HG03342 (cell line): ENCODE measurements around the gene ADCY1.

Experiments
- ATAC-seq: cut with Tn5 transposase; IDR thresholded peaks from one replicate; pipeline ENCODE4 v1.9.1; 2021; ENCODE audit warnings: mild to moderate bottlenecking, moderate library complexity; ENCODE audit not compliant: unreplicated experiment

Gene ADCY1

DNA sequence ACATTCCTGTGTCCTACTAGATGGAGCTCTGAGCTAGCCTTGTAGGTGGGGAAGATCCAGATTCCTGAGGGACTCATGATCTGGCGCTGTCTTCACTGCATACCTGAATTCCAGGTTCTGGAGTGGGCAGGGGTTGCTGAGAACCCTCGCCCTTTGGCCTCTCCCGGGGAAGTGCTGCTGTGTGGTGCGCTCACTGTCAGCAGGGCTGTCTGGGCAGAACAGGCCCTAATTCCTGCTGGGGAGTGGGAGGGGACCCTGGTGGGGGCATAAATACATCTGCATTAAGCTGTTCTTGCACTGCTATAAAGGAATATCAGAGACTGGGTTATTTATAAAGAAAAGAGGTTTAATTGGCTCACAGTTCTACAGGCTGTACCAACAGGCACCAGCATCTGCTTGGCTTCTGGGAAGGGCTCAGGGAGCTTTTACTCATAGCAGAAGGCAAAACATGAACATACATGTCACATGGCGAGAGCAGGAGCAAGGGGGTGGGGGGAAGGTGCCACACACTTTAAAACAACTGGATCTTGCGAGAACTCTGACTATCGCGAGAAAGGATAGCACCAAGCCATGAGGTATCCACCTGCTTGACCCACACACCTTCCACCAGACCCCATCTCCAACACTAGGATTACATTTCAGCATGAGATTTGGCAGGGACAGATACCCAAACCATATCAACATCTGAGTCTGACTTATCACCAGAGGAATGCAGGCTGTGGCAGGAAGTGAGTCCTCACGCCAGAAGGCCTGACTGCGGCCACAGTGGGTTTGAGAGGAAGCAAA is 115.0 kb downstream of the ADCY1 start:
- no peak for ATAC-seq

GRCh38 chr7:45689797-45690761 is 115.9 kb downstream of the ADCY1 start:
- no peak for ATAC-seq

GRCh38 chr7:45690762-45691150 is 116.6 kb downstream of the ADCY1 start:
- ATAC-seq: no peak

DNA sequence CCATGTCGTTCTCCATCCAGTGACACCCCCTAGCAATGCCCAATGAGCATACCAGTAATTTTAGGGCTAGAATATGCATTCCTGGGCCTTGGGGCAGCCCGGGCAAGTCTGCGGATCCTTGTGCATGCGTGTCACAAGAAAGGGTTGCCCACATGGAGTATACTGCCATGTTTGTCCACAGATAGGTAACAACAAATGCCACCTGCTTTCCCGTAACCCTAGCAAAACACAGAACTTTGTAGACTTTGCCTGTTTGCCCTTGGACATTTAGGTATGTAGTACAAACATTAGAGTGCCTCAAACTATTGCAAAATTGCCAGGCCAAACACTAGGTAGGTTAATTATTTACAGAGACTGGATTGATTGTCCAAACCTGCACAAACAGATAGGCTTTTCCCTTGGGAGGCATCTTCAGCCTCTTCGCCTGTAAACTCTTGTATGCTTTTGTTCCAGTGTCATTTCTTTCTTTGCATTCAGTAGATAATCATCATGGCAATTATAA is 117.0 kb downstream of the ADCY1 start:
- ATAC-seq: no peak

DNA sequence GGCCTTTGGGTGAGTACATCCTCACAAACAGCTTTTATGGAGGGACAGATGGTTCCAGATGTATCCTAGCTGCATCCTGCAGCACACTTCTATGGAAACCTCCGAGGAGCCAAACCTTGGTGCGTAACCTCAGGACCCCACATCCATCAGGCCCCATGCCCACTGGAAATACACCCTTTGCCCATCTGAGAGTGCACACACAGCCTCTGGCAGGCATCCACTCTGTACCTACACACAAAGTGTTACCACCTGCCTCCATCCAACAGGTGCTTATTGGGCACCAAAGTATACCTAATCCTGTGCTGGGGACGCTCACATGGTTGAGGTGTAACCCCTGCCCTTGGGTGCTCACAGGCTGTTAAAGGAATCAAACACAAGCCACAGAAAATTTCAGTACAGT is 117.9 kb downstream of the ADCY1 start:
- no peak for ATAC-seq

GRCh38 chr7:45695249-45695995 is 121.3 kb downstream of the ADCY1 start:
- no peak for ATAC-seq

GRCh38 chr7:45696476-45696875 is 122.3 kb downstream of the ADCY1 start:
- ATAC-seq: no peak

DNA sequence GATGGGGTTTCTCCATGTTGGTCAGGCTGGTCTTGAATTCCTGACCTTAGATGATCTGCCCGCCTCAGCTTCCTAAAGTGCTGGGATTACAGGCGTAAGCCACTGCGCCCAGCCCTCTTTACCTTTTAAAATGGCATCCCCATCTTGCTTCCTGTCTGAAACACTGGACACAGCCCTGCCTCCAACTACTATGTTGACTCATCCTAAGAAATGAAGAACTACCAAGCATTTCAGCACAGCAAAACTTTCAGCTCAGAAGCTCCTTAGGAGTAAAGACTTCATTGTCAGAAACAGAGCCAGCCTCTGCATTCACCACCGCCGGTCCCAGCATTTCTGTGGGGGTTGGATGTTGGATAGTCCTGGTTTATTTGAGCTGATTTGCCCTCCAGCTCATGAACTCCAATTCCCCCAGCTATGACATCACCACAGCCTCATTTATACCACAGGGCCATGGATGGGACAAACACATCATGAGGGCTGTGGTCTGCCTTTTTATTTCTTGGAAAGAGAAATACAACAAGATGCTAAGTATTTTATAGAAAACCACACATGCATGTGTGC is 123.5 kb downstream of the ADCY1 start:
- ATAC-seq: no peak

DNA sequence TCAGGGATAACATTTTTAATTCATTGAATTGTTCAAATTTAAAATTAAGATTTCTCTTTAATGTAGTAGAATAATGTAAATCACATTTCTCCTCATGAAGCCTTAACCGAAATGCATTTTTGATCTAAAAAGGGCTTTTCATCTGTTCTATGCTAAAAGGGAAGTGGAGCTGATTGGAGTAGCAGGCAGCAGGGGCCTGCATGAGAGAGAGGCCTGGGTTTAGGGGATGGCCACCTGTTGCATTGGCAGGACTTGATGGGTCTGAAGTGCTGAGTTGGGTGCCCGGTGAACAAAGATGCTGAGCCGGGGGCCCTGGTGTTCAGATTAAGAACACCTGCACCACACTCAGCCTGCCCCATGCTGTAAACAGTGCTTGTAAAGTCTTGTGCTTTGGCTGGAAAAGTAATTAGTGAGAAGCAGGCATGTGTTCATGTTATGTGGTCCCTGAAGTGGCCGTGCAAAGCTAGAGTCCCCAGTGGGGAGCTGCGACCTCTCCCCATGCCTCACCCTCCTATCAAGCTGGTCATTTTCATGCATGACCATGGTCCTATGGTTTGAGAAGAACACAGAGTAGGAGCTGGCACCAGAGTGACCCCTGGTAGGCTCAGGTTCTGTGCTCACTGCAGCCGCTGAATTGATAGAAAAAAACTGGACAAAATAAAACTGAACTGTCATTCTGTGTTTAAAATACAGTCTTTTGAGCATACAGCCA is 124.3 kb downstream of the ADCY1 start:
- ATAC-seq: no peak

DNA sequence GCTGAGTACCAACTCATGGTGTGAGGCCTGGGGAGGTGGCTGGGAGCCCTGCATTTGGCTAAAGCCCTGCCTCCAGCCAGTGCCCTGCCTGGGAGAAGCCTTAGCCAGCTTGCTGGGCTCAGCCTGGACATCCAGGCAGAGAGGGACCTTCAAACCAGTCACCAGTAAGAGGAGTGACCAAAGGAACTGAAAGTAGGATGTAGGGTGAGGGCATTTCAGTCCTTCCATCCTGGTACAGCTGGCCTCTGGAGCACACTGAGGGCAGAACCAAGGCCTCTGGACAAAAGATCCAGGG is 124.8 kb downstream of the ADCY1 start:
- ATAC-seq: no peak

GRCh38 chr7:45699726-45700390 is 125.7 kb downstream of the ADCY1 start:
- no peak for ATAC-seq

DNA sequence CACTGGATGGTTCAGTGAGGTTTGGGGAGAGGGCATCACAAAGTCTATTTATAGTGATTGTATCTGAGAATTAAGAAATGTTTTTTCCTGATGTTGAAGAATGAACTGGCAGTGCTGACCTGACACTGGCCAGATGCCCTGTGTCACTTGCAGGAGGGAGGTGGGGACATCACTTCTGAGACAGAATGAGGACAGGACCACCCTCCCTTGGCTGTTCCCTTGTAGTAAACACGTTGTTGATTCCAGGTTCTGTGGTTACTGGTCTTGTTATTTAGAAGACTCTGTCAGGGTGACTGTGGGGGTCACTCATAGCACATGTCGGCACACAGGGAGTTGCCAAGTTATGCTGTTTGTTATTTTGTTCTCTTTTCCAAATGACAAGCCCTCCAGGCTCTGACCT is 126.4 kb downstream of the ADCY1 start:
- ATAC-seq: no peak

GRCh38 chr7:45701701-45702510 is 127.7 kb downstream of the ADCY1 start:
- ATAC-seq: no peak

DNA sequence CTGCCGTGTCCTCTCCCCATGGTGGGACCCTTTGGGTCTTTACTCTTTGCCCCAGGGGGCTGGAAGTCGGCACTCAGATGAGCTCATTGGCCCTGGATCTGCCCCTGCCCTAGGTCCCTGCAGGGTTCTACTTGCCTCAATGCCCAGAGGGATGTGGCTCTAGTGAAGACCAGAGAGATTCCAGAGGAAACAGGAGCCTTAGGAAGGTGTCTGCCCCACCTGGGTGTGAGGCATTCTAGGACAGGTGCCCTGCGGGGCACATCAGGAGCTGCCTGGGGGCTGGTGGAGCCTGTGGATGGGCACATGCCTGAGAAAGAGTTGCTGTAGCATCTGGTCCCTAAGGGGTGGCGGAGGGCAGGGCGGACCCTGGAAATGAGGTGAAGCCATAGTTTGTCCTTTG is 128.6 kb downstream of the ADCY1 start:
- ATAC-seq: no peak

- ATAC-seq: no peak
Measured at GRCh38 chr7:45703373-45703821, 129.2 kb downstream of the ADCY1 start.

GRCh38 chr7:45703911-45704682 is 129.9 kb downstream of the ADCY1 start:
- no peak for ATAC-seq

DNA sequence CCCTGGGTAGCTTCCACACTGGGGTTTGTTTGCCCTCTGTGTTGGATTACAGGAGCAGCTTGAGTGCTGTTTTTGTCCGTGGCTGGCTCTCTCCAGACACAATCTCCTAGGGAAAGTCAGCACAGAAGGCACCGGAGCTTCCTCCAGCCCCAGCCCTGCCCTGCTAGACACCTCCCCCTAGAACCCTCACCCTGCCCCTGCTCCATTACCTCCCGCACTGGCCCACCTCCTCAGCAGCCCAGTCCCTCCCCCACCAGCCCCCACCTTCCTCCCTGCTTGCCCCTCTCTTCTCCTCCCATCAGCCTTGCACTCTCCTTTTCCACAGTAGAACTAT is 130.5 kb downstream of the ADCY1 start:
- ATAC-seq: no peak
